Psoas muscle (tissue), 8 donors: ENCODE results near the gene ADAMTS16. TPM values are rescaled to one million over a fixed set of nuclear protein-coding genes. Genes with fewer than 3 reads are reported as not detected.

Experiments used
- ATAC-seq, 4 donors: fragments of 200-7000 bp; cut with Tn5 transposase; one replicate each; pipeline ENCODE4 v1.9.1; 2020; ENCODE audit warnings: moderate library complexity in 3 of 4, mild to moderate bottlenecking in 2 of 4
- DNase-seq, 2 donors: peaks; one replicate each; pipeline ENCODE4 v3.0.0-alpha.2; 2020
- H3K27ac ChIP-seq: fragments of 200-600 bp; one replicate; pipeline ENCODE4 v1.8.0; 2022
- H3K27me3 ChIP-seq, 3 donors: fragments of 200-600 bp in 1 of 3; one replicate each; pipeline versions ENCODE4 v1.6.1 to v1.8.0; 2013 to 2022; ENCODE audit warnings: low read length in 2 of 3, mild to moderate bottlenecking in 2 of 3, moderate library complexity in 1 of 3; ENCODE audit not compliant: insufficient read depth in 3 of 3
- H3K36me3 ChIP-seq, 2 donors: fragments of 200-600 bp in 1 of 2; one replicate each; pipeline versions ENCODE4 v1.6.1 to v1.8.0; 2013 to 2022; ENCODE audit warnings: low read depth in 1 of 2, mild to moderate bottlenecking in 1 of 2, moderate library complexity in 1 of 2; ENCODE audit not compliant: insufficient read depth in 1 of 2
- H3K4me1 ChIP-seq: fragments of 200-600 bp; one replicate; pipeline ENCODE4 v1.8.0; 2022
- H3K4me3 ChIP-seq: fragments of 200-600 bp; one replicate; pipeline ENCODE4 v1.8.0; 2022; ENCODE audit warnings: mild to moderate bottlenecking
- H3K9me3 ChIP-seq: fragments of 200-600 bp; one replicate; pipeline ENCODE4 v1.8.0; 2022
- WGBS, 3 donors: extraction: QIAGEN DNeasy Blood & Tissue Kit; methylation state at CpG; one replicate each; pipeline versions ENCODE4 v1.1.6 to v1.1.7; 2013; 5-methylcytosine and 5-hydroxymethylcytosine counted together
- intact Hi-C, 2 donors: fragments of 100-400 bp; cut with DNase I; formaldehyde crosslinking; loops; one replicate each; pipeline versions ENCODE4 v1.11.0 to v1.14.2; 2022
- polyA plus RNA-seq, 3 donors: library from polyadenylated mRNA; stranded (reverse); fragments of 200-250 nt; gene quantifications; one replicate each; pipeline ENCODE4 v1.2.3, GENCODE V29; 2013
- total RNA-seq, 4 donors: library from RNA; stranded (reverse); fragmentation: NEBNext Ultra II Directional in 2 of 4; extraction: Animal tissue kit (Norgen Biotek cat#: 25700) in 2 of 4; gene quantifications; one replicate each; pipeline versions ENCODE4 v1.2.1 to v1.2.4, GENCODE V29; 2021 to 2023
- TF ChIP-seq, protein P1 (sequence below): fragments of 200-600 bp; IDR thresholded peaks from one replicate; pipeline ENCODE4 v1.8.0; 2022; ENCODE audit warnings: antibody characterized with exemption
- donor health status: healthy with polysubstance abuse.
- donor health status: DM: no; HTN: no; CAD: no; lungs with moderate emphysema.
- donor health status: Bipolar disorder and iron deficiency.
- donor health status: healthy.
- donor health status: DM: yes; HTN: yes; CAD: no.
- donor health status: DM: no; HTN: no; CAD: no.
- donor health status: DM: no; HTN: no; CAD: no.
- donor health status: DM: yes; HTN: yes; CAD: no.

The ADAMTS16 gene
- total and polyA plus RNA-seq, 7 donors, result 0.01 to 0.27 (median 0.06) TPM; not detected in 1

DNA sequence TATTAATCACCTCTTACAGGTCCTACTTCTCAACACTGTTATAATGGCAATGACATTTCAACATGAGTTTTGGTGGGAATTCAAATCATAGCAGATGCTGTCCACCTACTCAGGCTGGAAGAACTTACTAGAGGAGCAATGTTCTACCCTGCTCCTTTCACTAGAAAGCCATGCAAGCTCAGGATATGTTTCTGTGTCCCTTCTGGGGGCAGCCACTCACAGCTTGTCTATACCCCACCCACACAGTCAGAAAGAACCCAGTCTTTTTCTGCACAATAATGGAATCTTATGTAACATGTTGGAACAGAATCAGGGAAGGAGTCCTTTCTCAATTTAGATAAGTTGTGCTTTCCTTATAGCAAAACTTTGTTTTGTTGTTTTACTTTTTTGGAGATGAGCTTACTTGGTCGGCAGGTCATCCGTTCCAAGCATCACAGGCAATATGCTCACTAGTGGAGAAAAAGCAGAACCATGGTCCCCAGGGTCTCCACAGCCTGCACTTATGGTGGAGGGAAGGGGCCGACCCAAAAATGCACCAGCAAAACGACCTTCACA lies 229.0 kb downstream of the ADAMTS16 start:
- H3K4me3 ChIP-seq, result no peak overlapping the region
- 60 to 71% (median 69%) methylated on average over 4 of the region's 4 CpGs for WGBS, 3 donors
- no peaks in the 10 kb centered on the region for H3K36me3 ChIP-seq
- intact Hi-C loops, result no loop called here
- ATAC-seq (no peak), DNase-seq (no peak)
- no peaks in the 10 kb centered on the region for H3K27me3 ChIP-seq
- H3K27ac ChIP-seq, result no peak overlapping the region
- TF ChIP-seq, protein P1, sequence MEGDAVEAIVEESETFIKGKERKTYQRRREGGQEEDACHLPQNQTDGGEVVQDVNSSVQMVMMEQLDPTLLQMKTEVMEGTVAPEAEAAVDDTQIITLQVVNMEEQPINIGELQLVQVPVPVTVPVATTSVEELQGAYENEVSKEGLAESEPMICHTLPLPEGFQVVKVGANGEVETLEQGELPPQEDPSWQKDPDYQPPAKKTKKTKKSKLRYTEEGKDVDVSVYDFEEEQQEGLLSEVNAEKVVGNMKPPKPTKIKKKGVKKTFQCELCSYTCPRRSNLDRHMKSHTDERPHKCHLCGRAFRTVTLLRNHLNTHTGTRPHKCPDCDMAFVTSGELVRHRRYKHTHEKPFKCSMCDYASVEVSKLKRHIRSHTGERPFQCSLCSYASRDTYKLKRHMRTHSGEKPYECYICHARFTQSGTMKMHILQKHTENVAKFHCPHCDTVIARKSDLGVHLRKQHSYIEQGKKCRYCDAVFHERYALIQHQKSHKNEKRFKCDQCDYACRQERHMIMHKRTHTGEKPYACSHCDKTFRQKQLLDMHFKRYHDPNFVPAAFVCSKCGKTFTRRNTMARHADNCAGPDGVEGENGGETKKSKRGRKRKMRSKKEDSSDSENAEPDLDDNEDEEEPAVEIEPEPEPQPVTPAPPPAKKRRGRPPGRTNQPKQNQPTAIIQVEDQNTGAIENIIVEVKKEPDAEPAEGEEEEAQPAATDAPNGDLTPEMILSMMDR, result no peak
- no peaks in the 10 kb centered on the region for H3K4me1 ChIP-seq
- no peaks in the 10 kb centered on the region for H3K9me3 ChIP-seq
